Glutamatergic neuron (in vitro differentiated cells): Measurements from ENCODE around the gene NUMB. TPM values are rescaled to one million over a fixed set of nuclear protein-coding genes. Genes with fewer than 3 reads are reported as not detected.

Experiments used
- DNase-seq: peaks from one replicate; pipeline ENCODE4 v3.0.0; 2022
- H3K27ac Mint-ChIP-seq: one replicate; pipeline ENCODE4 v1.8.0; 2020; ENCODE audit warnings: mild to moderate bottlenecking, mixed read lengths, inconsistent platforms; ENCODE audit not compliant: unreplicated experiment
- H3K27me3 Mint-ChIP-seq: one replicate; pipeline ENCODE4 v1.8.0; 2020; ENCODE audit warnings: mild to moderate bottlenecking, moderate library complexity, mixed read lengths, inconsistent platforms; ENCODE audit not compliant: unreplicated experiment
- H3K36me3 Mint-ChIP-seq: one replicate; pipeline ENCODE4 v1.8.0; 2020; ENCODE audit warnings: mild to moderate bottlenecking, mixed read lengths, inconsistent platforms; ENCODE audit not compliant: unreplicated experiment
- H3K4me1 Mint-ChIP-seq: one replicate; pipeline ENCODE4 v1.8.0; 2020; ENCODE audit warnings: mild to moderate bottlenecking, low read depth, mixed read lengths, inconsistent platforms; ENCODE audit not compliant: unreplicated experiment
- H3K4me3 Mint-ChIP-seq: one replicate; pipeline ENCODE4 v1.8.0; 2020; ENCODE audit warnings: mild to moderate bottlenecking, mixed read lengths, inconsistent platforms; ENCODE audit not compliant: unreplicated experiment
- H3K9me3 Mint-ChIP-seq: one replicate; pipeline ENCODE4 v1.8.0; 2020; ENCODE audit warnings: mild to moderate bottlenecking, moderate library complexity, mixed read lengths, inconsistent platforms; ENCODE audit not compliant: unreplicated experiment
- CTCF ChIP-seq: fragments of 200-600 bp; sonication (generic); IDR thresholded peaks from one replicate; pipeline ENCODE4 v1.5.0; 2021; ENCODE audit not compliant: partially characterized antibody, unreplicated experiment
- total RNA-seq: library from RNA; stranded (reverse); fragmentation: NEBNext Ultra II Directional; extraction: Animal tissue kit (Norgen Biotek cat#: 25700); gene quantifications from one replicate; pipeline ENCODE4 v1.2.1, GENCODE V29; 2021; ENCODE audit not compliant: unreplicated experiment

NUMB gene
- total RNA-seq, 1 donor from 2014 or later: 48.0 TPM

- H3K9me3 Mint-ChIP-seq: peaks cover 5% of the 10 kb centered on the region
- DNase-seq: no peak
- TF ChIP-seq CTCF: no peak
- H3K4me1 Mint-ChIP-seq: peaks cover 13% of the 10 kb centered on the region
- no peaks in the 10 kb centered on the region for H3K36me3 Mint-ChIP-seq
- H3K4me3 Mint-ChIP-seq: no peak overlapping the region
- H3K27me3 Mint-ChIP-seq: peaks cover 3% of the 10 kb centered on the region
- H3K27ac Mint-ChIP-seq: no peak overlapping the region
Observed at GRCh38 chr14:73277376-73277775, 181.0 kb downstream of the NUMB start.

- Mint-ChIP-seq H3K27me3 (peaks cover 3% of the 10 kb centered on the region), H3K4me3 (no peak overlapping the region), H3K9me3 (peaks cover 5% of the 10 kb centered on the region), H3K27ac (no peak overlapping the region), H3K4me1 (peaks cover 17% of the 10 kb centered on the region), H3K36me3 (no peaks in the 10 kb centered on the region)
- TF ChIP-seq CTCF: no peak
- no peak for DNase-seq
Observed at GRCh38 chr14:73276836-73277235, 181.5 kb downstream of the NUMB start.

GRCh38 chr14:73273799-73274198 lies 184.5 kb downstream of the NUMB start:
- Mint-ChIP-seq H3K36me3 (no peaks in the 10 kb centered on the region), H3K27ac (peak overlapping the region; percentile 26), H3K27me3 (peaks cover 4% of the 10 kb centered on the region), H3K9me3 (peaks cover 5% of the 10 kb centered on the region), H3K4me1 (peaks cover 23% of the 10 kb centered on the region), H3K4me3 (no peak overlapping the region)
- no peak for DNase-seq
- TF ChIP-seq CTCF: no peak

GRCh38 chr14:73272393-73272792 lies 186.0 kb downstream of the NUMB start:
- DNase-seq: no peak
- Mint-ChIP-seq H3K27me3 (peaks cover 4% of the 10 kb centered on the region), H3K36me3 (no peaks in the 10 kb centered on the region), H3K4me1 (peaks cover 23% of the 10 kb centered on the region), H3K27ac (peak overlapping the region; percentile 24), H3K4me3 (no peak overlapping the region), H3K9me3 (peaks cover 5% of the 10 kb centered on the region)
- no peak for TF ChIP-seq CTCF

- Mint-ChIP-seq H3K36me3 (no peaks in the 10 kb centered on the region), H3K27me3 (peaks cover 1% of the 10 kb centered on the region), H3K4me3 (peak overlapping the region; percentile 83), H3K9me3 (peaks cover 8% of the 10 kb centered on the region), H3K27ac (no peak overlapping the region), H3K4me1 (peaks cover 22% of the 10 kb centered on the region)
- no peak for TF ChIP-seq CTCF
- peak; percentile 53 for DNase-seq
Observed at GRCh38 chr14:73269729-73270531, 188.4 kb downstream of the NUMB start.
